Astrocyte (in vitro differentiated cells and primary cell): Measurements from ENCODE around the gene RRBP1. TPM values are rescaled to one million over a fixed set of nuclear protein-coding genes. Genes with fewer than 3 reads are reported as not detected.

Experiments
- DNase-seq: peaks from one replicate; pipeline ENCODE4 v3.0.0-alpha.2; 2010; ENCODE audit warnings: low read depth
- FAIRE-seq: peaks from 2 replicates; lab custom pipeline; 2011; peaks lifted over from hg19 to GRCh38; lab: Jason Lieb, UNC
- H2AFZ ChIP-seq: 2 replicates; pipeline ENCODE4 v1.6.0; 2012; ENCODE audit warnings: low read depth, low read length, inconsistent platforms
- H3K27ac ChIP-seq: 2 replicates; pipeline ENCODE4 v1.5.1; 2011; ENCODE audit warnings: low read depth, low read length, inconsistent platforms
- H3K27me3 ChIP-seq: 2 replicates; pipeline ENCODE4 v1.6.0; 2011; ENCODE audit warnings: low read length, inconsistent platforms; ENCODE audit not compliant: insufficient read depth
- H3K36me3 ChIP-seq: 2 replicates; pipeline ENCODE4 v1.5.1; 2011; ENCODE audit warnings: low read length, inconsistent platforms; ENCODE audit not compliant: insufficient read depth
- H3K4me1 ChIP-seq: 2 replicates; pipeline ENCODE4 v1.5.1; 2011; ENCODE audit warnings: low read length, inconsistent platforms; ENCODE audit not compliant: insufficient read depth
- H3K4me2 ChIP-seq: 2 replicates; pipeline ENCODE4 v1.6.0; 2012; ENCODE audit warnings: low read length, inconsistent platforms
- H3K4me3 ChIP-seq: 2 replicates; pipeline ENCODE4 v1.5.1; 2011; ENCODE audit warnings: low read depth, mild to moderate bottlenecking, low read length, inconsistent platforms; ENCODE audit not compliant: insufficient read depth
- H3K79me2 ChIP-seq: 2 replicates; pipeline ENCODE4 v1.6.0; 2012; ENCODE audit warnings: mild to moderate bottlenecking, low read length, inconsistent platforms; ENCODE audit not compliant: insufficient read depth
- H3K9ac ChIP-seq: 2 replicates; pipeline ENCODE4 v1.6.0; 2012; ENCODE audit warnings: mild to moderate bottlenecking, low read length, inconsistent platforms
- H3K9me3 ChIP-seq: 2 replicates; pipeline ENCODE4 v1.5.1; 2012; ENCODE audit warnings: low read depth, mild to moderate bottlenecking, low read length, inconsistent platforms; ENCODE audit not compliant: insufficient read depth
- H4K20me1 ChIP-seq: 2 replicates; pipeline ENCODE4 v1.6.0; 2012; ENCODE audit warnings: low read length, inconsistent platforms; ENCODE audit not compliant: insufficient read depth
- H3K27ac Mint-ChIP-seq: one replicate; pipeline ENCODE4 v1.8.0; 2021; ENCODE audit warnings: mild to moderate bottlenecking, mixed read lengths; ENCODE audit not compliant: unreplicated experiment
- H3K27me3 Mint-ChIP-seq: one replicate; pipeline ENCODE4 v1.8.0; 2021; ENCODE audit warnings: low read depth, mixed read lengths; ENCODE audit not compliant: unreplicated experiment
- H3K36me3 Mint-ChIP-seq: one replicate; pipeline ENCODE4 v1.8.0; 2021; ENCODE audit warnings: low read depth, mixed read lengths; ENCODE audit not compliant: unreplicated experiment
- H3K4me1 Mint-ChIP-seq: one replicate; pipeline ENCODE4 v1.8.0; 2021; ENCODE audit warnings: low read depth, mixed read lengths; ENCODE audit not compliant: unreplicated experiment
- H3K4me3 Mint-ChIP-seq: one replicate; pipeline ENCODE4 v1.8.0; 2021; ENCODE audit warnings: mild to moderate bottlenecking, moderate library complexity, mixed read lengths; ENCODE audit not compliant: unreplicated experiment
- H3K9me3 Mint-ChIP-seq: one replicate; pipeline ENCODE4 v1.8.0; 2021; ENCODE audit warnings: mild to moderate bottlenecking, mixed read lengths; ENCODE audit not compliant: unreplicated experiment
- EZH2 ChIP-seq: IDR thresholded peaks from 2 replicates; pipeline ENCODE4 v1.6.1; 2012; ENCODE audit warnings: mild to moderate bottlenecking, low read length, inconsistent platforms; ENCODE audit not compliant: insufficient read depth
- total RNA-seq: library from RNA; stranded (reverse); gene quantifications from 2 replicates; pipeline ENCODE4 v1.2.1, GENCODE V29; 2021
- TF ChIP-seq, protein P1 (sequence below): IDR thresholded peaks from 2 replicates; pipeline ENCODE4 v1.5.1; 2011; ENCODE audit warnings: low read depth, mild to moderate bottlenecking, inconsistent platforms, low read length, moderate library complexity; ENCODE audit not compliant: insufficient read depth

Gene RRBP1
- total RNA-seq, 1 donor from 2014 or later, result 347 TPM

DNA sequence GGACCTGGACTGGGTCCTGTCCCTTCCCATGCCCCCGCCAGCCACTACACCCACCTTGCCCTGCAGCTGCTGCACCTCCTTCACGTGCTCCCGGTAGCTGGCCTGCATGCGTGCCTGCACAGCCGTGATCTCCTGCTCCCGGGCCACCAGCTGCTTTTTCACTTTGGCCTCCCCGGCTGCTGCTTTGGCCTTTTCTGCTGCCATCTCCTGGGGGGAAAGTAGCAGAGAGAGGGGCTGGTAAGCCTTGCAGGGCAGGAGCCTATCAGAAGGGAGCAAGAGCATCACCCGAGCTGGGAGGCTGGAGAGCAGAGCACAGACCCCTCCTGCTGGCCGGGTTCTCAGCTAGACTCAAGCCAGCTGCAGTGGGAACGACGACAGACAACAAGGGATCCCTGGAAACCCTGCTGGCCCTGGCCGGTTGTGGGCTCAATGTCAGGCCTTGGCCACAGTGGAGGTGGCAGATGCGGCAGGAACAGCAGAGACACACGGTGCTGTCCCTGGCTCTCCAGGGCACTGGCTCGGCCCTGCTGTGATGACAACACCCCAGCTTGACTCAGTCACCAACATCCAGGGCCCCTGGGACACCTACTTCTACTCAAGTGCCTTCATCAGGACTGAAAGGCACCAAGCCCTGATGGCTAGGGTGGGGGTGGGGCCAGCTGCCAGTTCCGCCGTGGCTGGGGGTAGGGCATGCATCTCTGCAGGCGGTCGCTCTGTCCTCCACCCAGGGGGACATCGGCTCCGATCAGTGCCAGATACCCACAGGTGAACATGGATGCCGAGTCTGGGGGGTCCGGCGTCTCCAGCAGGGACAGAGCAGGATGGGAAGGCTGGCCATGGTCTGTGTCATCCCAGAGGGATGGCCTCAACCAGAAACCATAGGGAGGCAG, 45.3 kb downstream of the RRBP1 start:
- no peak overlapping the region for H3K4me3 ChIP-seq
- H4K20me1 ChIP-seq, result peaks cover 100% of the 10 kb centered on the region
- no peaks in the 10 kb centered on the region for H3K27me3 ChIP-seq
- Mint-ChIP-seq H3K36me3 (peaks cover 12% of the 10 kb centered on the region), H3K9me3 (no peaks in the 10 kb centered on the region), H3K27ac (no peak overlapping the region), H3K4me3 (no peak overlapping the region), H3K4me1 (peaks cover 8% of the 10 kb centered on the region), H3K27me3 (no peaks in the 10 kb centered on the region)
- H3K36me3 ChIP-seq, result peaks cover 51% of the 10 kb centered on the region
- H2AFZ ChIP-seq, result no peak overlapping the region
- DNase-seq, result no peak
- no peak overlapping the region for H3K4me2 ChIP-seq
- no peak overlapping the region for H3K9ac ChIP-seq
- no peaks in the 10 kb centered on the region for H3K4me1 ChIP-seq
- H3K27ac ChIP-seq, result no peak overlapping the region
- peaks cover 90% of the 10 kb centered on the region for H3K79me2 ChIP-seq
- no peak for FAIRE-seq
- no peak for TF ChIP-seq EZH2
- TF ChIP-seq, protein P1, sequence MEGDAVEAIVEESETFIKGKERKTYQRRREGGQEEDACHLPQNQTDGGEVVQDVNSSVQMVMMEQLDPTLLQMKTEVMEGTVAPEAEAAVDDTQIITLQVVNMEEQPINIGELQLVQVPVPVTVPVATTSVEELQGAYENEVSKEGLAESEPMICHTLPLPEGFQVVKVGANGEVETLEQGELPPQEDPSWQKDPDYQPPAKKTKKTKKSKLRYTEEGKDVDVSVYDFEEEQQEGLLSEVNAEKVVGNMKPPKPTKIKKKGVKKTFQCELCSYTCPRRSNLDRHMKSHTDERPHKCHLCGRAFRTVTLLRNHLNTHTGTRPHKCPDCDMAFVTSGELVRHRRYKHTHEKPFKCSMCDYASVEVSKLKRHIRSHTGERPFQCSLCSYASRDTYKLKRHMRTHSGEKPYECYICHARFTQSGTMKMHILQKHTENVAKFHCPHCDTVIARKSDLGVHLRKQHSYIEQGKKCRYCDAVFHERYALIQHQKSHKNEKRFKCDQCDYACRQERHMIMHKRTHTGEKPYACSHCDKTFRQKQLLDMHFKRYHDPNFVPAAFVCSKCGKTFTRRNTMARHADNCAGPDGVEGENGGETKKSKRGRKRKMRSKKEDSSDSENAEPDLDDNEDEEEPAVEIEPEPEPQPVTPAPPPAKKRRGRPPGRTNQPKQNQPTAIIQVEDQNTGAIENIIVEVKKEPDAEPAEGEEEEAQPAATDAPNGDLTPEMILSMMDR, result no peak
- no peaks in the 10 kb centered on the region for H3K9me3 ChIP-seq

DNA sequence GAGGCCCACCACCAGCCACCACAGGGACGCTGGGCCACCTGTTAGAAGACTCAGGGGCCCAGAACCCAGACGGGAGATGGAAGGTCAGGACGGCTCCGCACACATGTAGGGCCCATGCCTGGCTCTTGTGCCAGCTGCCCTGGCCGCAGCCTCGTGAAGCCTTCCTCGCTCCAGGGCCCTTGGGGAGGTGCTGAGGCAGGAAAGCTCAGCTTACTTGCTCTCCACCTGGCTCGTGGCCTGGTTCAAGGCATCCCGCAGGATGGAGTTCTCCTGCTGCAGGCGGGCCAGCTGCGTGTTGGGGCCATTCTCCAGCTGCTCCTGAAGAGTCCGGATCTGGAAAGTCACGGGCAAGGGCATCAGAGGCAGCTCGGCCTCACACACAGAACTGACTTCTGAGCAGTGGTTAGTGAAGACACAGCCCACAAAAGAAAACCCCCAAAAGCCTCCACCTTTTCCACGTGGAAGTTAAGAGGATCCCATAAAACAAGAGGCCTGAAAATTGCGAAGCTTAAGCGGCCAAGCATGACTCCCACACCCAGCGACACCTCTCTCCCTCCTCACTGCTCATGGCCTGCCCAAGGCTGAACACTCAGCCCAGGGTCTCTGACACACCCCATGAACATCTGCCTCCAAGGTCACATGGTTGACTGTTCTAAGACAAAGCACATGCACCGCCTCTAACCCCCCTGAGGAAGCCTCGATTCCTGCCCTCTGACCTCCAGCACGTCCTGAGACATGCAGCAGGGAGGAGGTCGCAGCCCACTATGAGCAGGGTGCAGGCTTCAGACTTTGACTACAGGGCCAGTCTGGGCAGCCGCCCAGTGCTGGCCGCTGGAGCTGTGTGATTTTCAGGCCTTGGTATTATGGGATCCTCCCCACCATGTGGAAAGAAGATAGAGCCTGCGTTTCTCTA, 46.5 kb downstream of the RRBP1 start:
- Mint-ChIP-seq H3K36me3 (peaks cover 19% of the 10 kb centered on the region), H3K27me3 (no peaks in the 10 kb centered on the region), H3K9me3 (no peaks in the 10 kb centered on the region), H3K4me3 (no peak overlapping the region), H3K27ac (peak overlapping the region; percentile 18), H3K4me1 (peaks cover 8% of the 10 kb centered on the region)
- Histone ChIP-seq H3K4me1 (no peaks in the 10 kb centered on the region), H3K9me3 (no peaks in the 10 kb centered on the region), H4K20me1 (peaks cover 100% of the 10 kb centered on the region), H3K9ac (no peak overlapping the region), H3K4me3 (no peak overlapping the region), H3K4me2 (no peak overlapping the region), H3K27ac (no peak overlapping the region), H3K27me3 (no peaks in the 10 kb centered on the region), H3K79me2 (peaks cover 89% of the 10 kb centered on the region), H2AFZ (no peak overlapping the region), H3K36me3 (peaks cover 56% of the 10 kb centered on the region)
- no peak for FAIRE-seq
- DNase-seq, result no peak
- TF ChIP-seq EZH2, result no peak
- TF ChIP-seq, protein P1, result no peak
